ENCODE results near the gene RNASE9.

Gene RNASE9

DNA sequence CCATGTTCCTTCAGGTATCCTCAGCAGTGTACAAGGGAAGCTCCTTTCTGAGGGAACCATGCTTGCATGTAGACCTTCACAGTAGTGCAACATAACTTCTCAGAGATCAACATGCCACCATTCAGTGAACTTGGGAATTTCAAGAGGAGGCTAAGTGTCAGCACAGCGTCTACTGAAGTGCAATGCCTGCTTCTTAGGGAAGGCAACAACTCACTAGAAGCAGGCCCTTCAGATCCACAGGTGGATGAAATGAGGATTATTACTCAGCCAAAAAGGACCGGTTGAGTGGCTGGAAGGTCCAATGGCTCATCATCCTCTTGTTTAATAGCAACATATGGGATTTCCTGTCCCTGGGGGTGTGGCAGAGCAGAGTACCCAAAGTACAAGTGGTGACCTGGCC lies 36.8 kb downstream of the RNASE9 start:
- H4K91ac ChIP-seq (ENCODE audit: low read depth, low read length): no peak overlapping the region
- no peak overlapping the region for H4K8ac ChIP-seq (ENCODE audit: low read depth, low read length)
- H3K23ac ChIP-seq (ENCODE audit: low read length): no peak overlapping the region
- no peak overlapping the region for H3K18ac ChIP-seq (ENCODE audit: low read length)
- H2BK12ac ChIP-seq (ENCODE audit: low read length): no peak overlapping the region
- no peaks in the 10 kb centered on the region for H3K9me3 ChIP-seq (ENCODE audit: insufficient read depth, low read depth, low read length)
- no peak overlapping the region for H2BK120ac ChIP-seq (ENCODE audit: insufficient read depth, low read length, poor library complexity)
- no peaks in the 10 kb centered on the region for H3K79me2 ChIP-seq (ENCODE audit: control insufficient read depth, insufficient read depth, low read length, poor library complexity)
- H3K36me3 ChIP-seq (ENCODE audit: control insufficient read depth in 1 of 2, insufficient read depth in 2 of 2, low read length in 2 of 2): no peaks in the 10 kb centered on the region
- H3K4me2 ChIP-seq (ENCODE audit: low read length): no peak overlapping the region
- H2AK5ac ChIP-seq (ENCODE audit: low read length): no peak overlapping the region
- no peak overlapping the region for H4K12ac ChIP-seq (ENCODE audit: low read depth, low read length)
- no peak overlapping the region for H2AFZ ChIP-seq (ENCODE audit: insufficient read depth, low read length, poor library complexity)
- no peak for DNase-seq
- no peak overlapping the region for H3K27ac ChIP-seq (ENCODE audit: low read depth, low read length)
- no peaks in the 10 kb centered on the region for H3K4me1 ChIP-seq (ENCODE audit: control insufficient read depth in 1 of 2, insufficient read depth in 2 of 2, low read length in 2 of 2)
- no peaks in the 10 kb centered on the region for H3K79me1 ChIP-seq (ENCODE audit: low read length)
- no peak overlapping the region for H2BK5ac ChIP-seq (ENCODE audit: low read depth, low read length, poor library complexity)
- WGBS (ENCODE audit: extremely low coverage, insufficient coverage, insufficient read length): no CpG with 5 or more reads among the region's 2 CpGs
- no peak overlapping the region for H3K4me3 ChIP-seq (ENCODE audit: low read depth, low read length)
- no peak overlapping the region for H3K9ac ChIP-seq (ENCODE audit: low read length)
- H3K27me3 ChIP-seq (ENCODE audit: insufficient read depth, low read length): no peaks in the 10 kb centered on the region
- H3K4ac ChIP-seq (ENCODE audit: low read depth, low read length): no peak overlapping the region
- no peak overlapping the region for H3K14ac ChIP-seq (ENCODE audit: low read length)

DNA sequence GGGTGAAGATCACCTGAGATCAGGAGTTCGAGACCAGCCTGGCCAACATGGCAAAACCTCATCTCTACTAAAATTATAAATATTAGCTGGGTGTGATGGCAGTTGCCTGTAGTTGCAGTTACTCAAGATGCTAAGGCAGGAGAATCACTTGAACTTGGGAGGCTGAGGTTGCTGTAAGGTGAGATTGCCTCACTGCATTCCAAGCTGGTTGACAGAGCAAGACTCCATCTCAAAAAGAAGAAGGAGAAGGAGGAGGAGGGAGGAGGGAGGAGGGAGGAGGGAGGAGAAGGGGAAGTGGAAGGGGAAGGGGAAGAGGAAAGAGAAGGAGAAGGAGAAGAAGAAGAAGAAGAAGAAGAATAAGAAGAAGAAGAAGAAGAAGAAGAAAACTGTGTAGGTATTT lies 38.5 kb downstream of the RNASE9 start:
- Histone ChIP-seq H3K9ac (ENCODE audit: low read length) (no peak overlapping the region), H3K9me3 (ENCODE audit: insufficient read depth, low read depth, low read length) (no peaks in the 10 kb centered on the region), H3K79me2 (ENCODE audit: control insufficient read depth, insufficient read depth, low read length, poor library complexity) (no peaks in the 10 kb centered on the region), H3K23ac (ENCODE audit: low read length) (no peak overlapping the region), H2BK12ac (ENCODE audit: low read length) (no peak overlapping the region), H4K8ac (ENCODE audit: low read depth, low read length) (no peak overlapping the region), H2BK120ac (ENCODE audit: insufficient read depth, low read length, poor library complexity) (no peak overlapping the region), H3K4me2 (ENCODE audit: low read length) (no peak overlapping the region), H3K27ac (ENCODE audit: low read depth, low read length) (no peak overlapping the region), H3K27me3 (ENCODE audit: insufficient read depth, low read length) (no peaks in the 10 kb centered on the region), H2AK5ac (ENCODE audit: low read length) (no peak overlapping the region), H3K79me1 (ENCODE audit: low read length) (no peaks in the 10 kb centered on the region), H3K14ac (ENCODE audit: low read length) (no peak overlapping the region), H3K4me3 (ENCODE audit: low read depth, low read length) (no peak overlapping the region), H2AFZ (ENCODE audit: insufficient read depth, low read length, poor library complexity) (no peak overlapping the region), H4K12ac (ENCODE audit: low read depth, low read length) (no peak overlapping the region), H4K91ac (ENCODE audit: low read depth, low read length) (no peak overlapping the region), H3K4ac (ENCODE audit: low read depth, low read length) (no peak overlapping the region), H3K18ac (ENCODE audit: low read length) (no peak overlapping the region), H2BK5ac (ENCODE audit: low read depth, low read length, poor library complexity) (no peak overlapping the region), H3K4me1 (ENCODE audit: control insufficient read depth in 1 of 2, insufficient read depth in 2 of 2, low read length in 2 of 2) (no peaks in the 10 kb centered on the region), H3K36me3 (ENCODE audit: control insufficient read depth in 1 of 2, insufficient read depth in 2 of 2, low read length in 2 of 2) (no peaks in the 10 kb centered on the region)
- WGBS (ENCODE audit: extremely low coverage, insufficient coverage, insufficient read length): no CpG with 5 or more reads among the region's 1 CpG
- peak in 1 of 2 donors; percentile 60 for DNase-seq

DNA sequence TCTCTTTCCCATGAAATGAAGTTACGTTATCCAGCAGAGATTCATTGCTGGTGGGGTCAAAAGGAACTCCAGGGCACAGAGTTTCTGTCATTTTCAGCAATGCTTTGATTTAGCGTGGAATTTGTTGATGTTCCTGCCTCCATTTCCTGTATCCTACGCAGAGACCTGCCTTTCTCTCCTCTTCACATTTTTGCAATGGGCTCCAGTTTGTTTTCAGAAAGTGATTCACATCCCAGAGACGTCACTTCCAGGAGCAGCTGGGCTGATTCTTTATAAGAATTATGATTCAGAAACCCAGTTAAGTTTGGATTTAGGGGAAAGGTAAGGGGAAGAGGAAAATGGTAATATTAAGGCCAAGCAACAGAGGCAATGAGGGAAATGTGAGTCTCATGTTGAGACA lies 43.9 kb downstream of the RNASE9 start:
- H3K4ac ChIP-seq (ENCODE audit: low read depth, low read length): no peak overlapping the region
- no peaks in the 10 kb centered on the region for H3K27me3 ChIP-seq (ENCODE audit: insufficient read depth, low read length)
- no peak overlapping the region for H2AK5ac ChIP-seq (ENCODE audit: low read length)
- H3K4me2 ChIP-seq (ENCODE audit: low read length): no peak overlapping the region
- no peak overlapping the region for H2BK12ac ChIP-seq (ENCODE audit: low read length)
- H3K18ac ChIP-seq (ENCODE audit: low read length): no peak overlapping the region
- H4K8ac ChIP-seq (ENCODE audit: low read depth, low read length): no peak overlapping the region
- H2BK120ac ChIP-seq (ENCODE audit: insufficient read depth, low read length, poor library complexity): no peak overlapping the region
- H3K9me3 ChIP-seq (ENCODE audit: insufficient read depth, low read depth, low read length): no peaks in the 10 kb centered on the region
- H2BK5ac ChIP-seq (ENCODE audit: low read depth, low read length, poor library complexity): no peak overlapping the region
- no peak overlapping the region for H2AFZ ChIP-seq (ENCODE audit: insufficient read depth, low read length, poor library complexity)
- DNase-seq: peak in 1 of 2 donors; percentile 40
- no peaks in the 10 kb centered on the region for H3K79me2 ChIP-seq (ENCODE audit: control insufficient read depth, insufficient read depth, low read length, poor library complexity)
- H3K23ac ChIP-seq (ENCODE audit: low read length): no peak overlapping the region
- WGBS (ENCODE audit: extremely low coverage, insufficient coverage, insufficient read length): no CpG with 5 or more reads among the region's 4 CpGs
- H4K12ac ChIP-seq (ENCODE audit: low read depth, low read length): no peak overlapping the region
- H4K91ac ChIP-seq (ENCODE audit: low read depth, low read length): no peak overlapping the region
- no peak overlapping the region for H3K14ac ChIP-seq (ENCODE audit: low read length)
- no peaks in the 10 kb centered on the region for H3K79me1 ChIP-seq (ENCODE audit: low read length)
- no peak overlapping the region for H3K4me3 ChIP-seq (ENCODE audit: low read depth, low read length)
- H3K27ac ChIP-seq (ENCODE audit: low read depth, low read length): no peak overlapping the region
- H3K9ac ChIP-seq (ENCODE audit: low read length): no peak overlapping the region
- H3K4me1 ChIP-seq (ENCODE audit: control insufficient read depth in 1 of 2, insufficient read depth in 2 of 2, low read length in 2 of 2): no peaks in the 10 kb centered on the region
- no peaks in the 10 kb centered on the region for H3K36me3 ChIP-seq (ENCODE audit: control insufficient read depth in 1 of 2, insufficient read depth in 2 of 2, low read length in 2 of 2)

DNA sequence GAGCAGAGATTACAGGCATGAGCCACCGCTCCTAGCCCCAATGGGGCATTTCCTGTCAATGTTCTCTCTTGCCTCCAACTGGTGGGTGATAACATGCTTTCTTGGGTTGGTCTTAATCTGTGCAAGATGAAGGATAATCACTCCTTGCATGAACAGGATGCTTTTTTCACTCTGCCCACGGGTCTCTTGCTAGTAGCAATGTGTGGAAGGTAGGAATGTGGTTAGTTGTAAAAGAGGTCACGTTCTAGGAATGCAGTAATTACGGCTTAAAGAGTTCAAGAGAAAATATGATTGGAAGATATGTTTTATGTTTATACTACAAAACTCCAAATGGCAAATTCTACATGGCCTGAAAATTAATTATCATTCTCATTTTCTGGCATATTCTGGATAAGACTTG lies 45.0 kb downstream of the RNASE9 start:
- H3K4ac ChIP-seq (ENCODE audit: low read depth, low read length): no peak overlapping the region
- H4K8ac ChIP-seq (ENCODE audit: low read depth, low read length): no peak overlapping the region
- no peak overlapping the region for H3K18ac ChIP-seq (ENCODE audit: low read length)
- no peaks in the 10 kb centered on the region for H3K79me2 ChIP-seq (ENCODE audit: control insufficient read depth, insufficient read depth, low read length, poor library complexity)
- H2BK5ac ChIP-seq (ENCODE audit: low read depth, low read length, poor library complexity): no peak overlapping the region
- no peak overlapping the region for H3K4me2 ChIP-seq (ENCODE audit: low read length)
- H3K36me3 ChIP-seq (ENCODE audit: control insufficient read depth in 1 of 2, insufficient read depth in 2 of 2, low read length in 2 of 2): no peaks in the 10 kb centered on the region
- no peak overlapping the region for H2BK120ac ChIP-seq (ENCODE audit: insufficient read depth, low read length, poor library complexity)
- H3K9ac ChIP-seq (ENCODE audit: low read length): no peak overlapping the region
- DNase-seq: peak; percentile 18 to 64
- H3K9me3 ChIP-seq (ENCODE audit: insufficient read depth, low read depth, low read length): no peaks in the 10 kb centered on the region
- no peak overlapping the region for H3K23ac ChIP-seq (ENCODE audit: low read length)
- no peaks in the 10 kb centered on the region for H3K79me1 ChIP-seq (ENCODE audit: low read length)
- H2AK5ac ChIP-seq (ENCODE audit: low read length): no peak overlapping the region
- H3K14ac ChIP-seq (ENCODE audit: low read length): no peak overlapping the region
- H3K27ac ChIP-seq (ENCODE audit: low read depth, low read length): no peak overlapping the region
- no peaks in the 10 kb centered on the region for H3K4me1 ChIP-seq (ENCODE audit: control insufficient read depth in 1 of 2, insufficient read depth in 2 of 2, low read length in 2 of 2)
- WGBS (ENCODE audit: extremely low coverage, insufficient coverage, insufficient read length): 100% methylated on average over 2 of the region's 4 CpGs
- H3K27me3 ChIP-seq (ENCODE audit: insufficient read depth, low read length): no peaks in the 10 kb centered on the region
- H4K12ac ChIP-seq (ENCODE audit: low read depth, low read length): no peak overlapping the region
- H2BK12ac ChIP-seq (ENCODE audit: low read length): no peak overlapping the region
- H3K4me3 ChIP-seq (ENCODE audit: low read depth, low read length): no peak overlapping the region
- H4K91ac ChIP-seq (ENCODE audit: low read depth, low read length): no peak overlapping the region
- no peak overlapping the region for H2AFZ ChIP-seq (ENCODE audit: insufficient read depth, low read length, poor library complexity)
